Measurements from ENCODE around the gene RBM46.

RBM46 gene

GRCh38 chr4:154738426-154738825 lies 42.6 kb upstream of the RBM46 start:
- H3K4me2 ChIP-seq, result no peak overlapping the region
- H3K4me3 ChIP-seq (IDR thresholded peaks at IDR 0.05; ENCODE audit: insufficient read depth, low read depth, low read length), result no peak overlapping the region
- no peak overlapping the region for H3K27ac ChIP-seq
- H4K20me1 ChIP-seq (ENCODE audit: insufficient read depth), result no peaks in the 10 kb centered on the region
- H3K36me3 ChIP-seq (ENCODE audit: insufficient read depth), result no peaks in the 10 kb centered on the region
- H3K9ac ChIP-seq, result no peak overlapping the region
- no peaks in the 10 kb centered on the region for H3K79me2 ChIP-seq (ENCODE audit: insufficient read depth, low read depth)
- no peak overlapping the region for H2AFZ ChIP-seq (ENCODE audit: low read depth)
- TF ChIP-seq CTCF (conservative IDR thresholded peaks at IDR 0.05; ENCODE audit: low read depth, low read length), result no peak
- H3K27me3 ChIP-seq (ENCODE audit: insufficient read depth, low read depth), result no peaks in the 10 kb centered on the region
- no peaks in the 10 kb centered on the region for H3K4me1 ChIP-seq (ENCODE audit: low read depth, poor library complexity, severe bottlenecking)

- Histone ChIP-seq H3K4me2 (no peak overlapping the region), H3K9ac (no peak overlapping the region), H3K27ac (no peak overlapping the region), H3K36me3 (ENCODE audit: insufficient read depth) (no peaks in the 10 kb centered on the region), H4K20me1 (ENCODE audit: insufficient read depth) (no peaks in the 10 kb centered on the region), H3K79me2 (ENCODE audit: insufficient read depth, low read depth) (no peaks in the 10 kb centered on the region), H3K4me1 (ENCODE audit: low read depth, poor library complexity, severe bottlenecking) (no peaks in the 10 kb centered on the region), H3K27me3 (ENCODE audit: insufficient read depth, low read depth) (no peaks in the 10 kb centered on the region), H2AFZ (ENCODE audit: low read depth) (no peak overlapping the region), H3K4me3 (IDR thresholded peaks at IDR 0.05; ENCODE audit: insufficient read depth, low read depth, low read length) (no peak overlapping the region)
- no peak for TF ChIP-seq CTCF (conservative IDR thresholded peaks at IDR 0.05; ENCODE audit: low read depth, low read length)
Measured at GRCh38 chr4:154739111-154739510, 42.0 kb upstream of the RBM46 start.

GRCh38 chr4:154740462-154740861 lies 40.6 kb upstream of the RBM46 start:
- no peak for TF ChIP-seq CTCF (conservative IDR thresholded peaks at IDR 0.05; ENCODE audit: low read depth, low read length)
- no peaks in the 10 kb centered on the region for H4K20me1 ChIP-seq (ENCODE audit: insufficient read depth)
- no peaks in the 10 kb centered on the region for H3K36me3 ChIP-seq (ENCODE audit: insufficient read depth)
- no peaks in the 10 kb centered on the region for H3K79me2 ChIP-seq (ENCODE audit: insufficient read depth, low read depth)
- no peak overlapping the region for H3K4me3 ChIP-seq (IDR thresholded peaks at IDR 0.05; ENCODE audit: insufficient read depth, low read depth, low read length)
- no peak overlapping the region for H2AFZ ChIP-seq (ENCODE audit: low read depth)
- H3K27me3 ChIP-seq (ENCODE audit: insufficient read depth, low read depth), result no peaks in the 10 kb centered on the region
- no peak overlapping the region for H3K4me2 ChIP-seq
- no peaks in the 10 kb centered on the region for H3K4me1 ChIP-seq (ENCODE audit: low read depth, poor library complexity, severe bottlenecking)
- H3K9ac ChIP-seq, result no peak overlapping the region
- H3K27ac ChIP-seq, result no peak overlapping the region

- no peak overlapping the region for H3K4me2 ChIP-seq
- H3K79me2 ChIP-seq (ENCODE audit: insufficient read depth, low read depth), result no peaks in the 10 kb centered on the region
- no peak overlapping the region for H2AFZ ChIP-seq (ENCODE audit: low read depth)
- H3K4me3 ChIP-seq (IDR thresholded peaks at IDR 0.05; ENCODE audit: insufficient read depth, low read depth, low read length), result no peak overlapping the region
- H3K9ac ChIP-seq, result no peak overlapping the region
- TF ChIP-seq CTCF (conservative IDR thresholded peaks at IDR 0.05; ENCODE audit: low read depth, low read length), result no peak
- H3K36me3 ChIP-seq (ENCODE audit: insufficient read depth), result no peaks in the 10 kb centered on the region
- H3K27ac ChIP-seq, result no peak overlapping the region
- H3K4me1 ChIP-seq (ENCODE audit: low read depth, poor library complexity, severe bottlenecking), result no peaks in the 10 kb centered on the region
- no peaks in the 10 kb centered on the region for H4K20me1 ChIP-seq (ENCODE audit: insufficient read depth)
- H3K27me3 ChIP-seq (ENCODE audit: insufficient read depth, low read depth), result no peaks in the 10 kb centered on the region
Measured at GRCh38 chr4:154741131-154741665, 39.9 kb upstream of the RBM46 start.
